Pancreas (tissue), 10 donors: Measurements from ENCODE around the gene TTLL10. TPM values are rescaled to one million over a fixed set of nuclear protein-coding genes. Genes with fewer than 3 reads are reported as not detected.

Source experiments
- ATAC-seq, 4 donors: fragments of 200-7000 bp; cut with Tn5 transposase; one replicate each; pipeline versions ENCODE4 v1.8.0 to v1.9.1; 2020; ENCODE audit warnings: mild to moderate bottlenecking in 4 of 4, moderate library complexity in 4 of 4
- DNase-seq, 6 donors: peaks; one replicate each; pipeline ENCODE4 v3.0.0-alpha.2; 2020
- FAIRE-seq: peaks from 2 replicates; lab custom pipeline; 2012; peaks lifted over from hg19 to GRCh38; lab: Jason Lieb, UNC
- H3K27ac ChIP-seq, 4 donors: fragments of 200-600 bp; sonication (generic); 1 replicate in 3 of 4; 2 replicates in 1 of 4; pipeline versions ENCODE4 v1.5.0 to v1.8.0; 2020
- H3K27me3 ChIP-seq, 4 donors: fragments of 200-600 bp; one replicate each; pipeline ENCODE4 v1.8.0; 2021
- H3K36me3 ChIP-seq, 3 donors: fragments of 200-600 bp; sonication (generic) in 1 of 3; one replicate each; pipeline versions ENCODE4 v1.5.0 to v1.8.0; 2020 to 2021
- H3K4me1 ChIP-seq, 3 donors: fragments of 200-600 bp; one replicate each; pipeline ENCODE4 v1.8.0; 2021
- H3K4me3 ChIP-seq, 4 donors: fragments of 200-600 bp; sonication (generic) in 2 of 4; one replicate each; pipeline versions ENCODE4 v1.5.0 to v1.8.0; 2020 to 2021
- H3K9me3 ChIP-seq, 4 donors: fragments of 200-600 bp; one replicate each; pipeline ENCODE4 v1.8.0; 2021
- CTCF ChIP-seq, 4 donors: fragments of 200-600 bp; sonication (generic) in 3 of 4; IDR thresholded peaks; one replicate each; pipeline versions ENCODE4 v1.5.0 to v1.8.0; 2021; ENCODE audit warnings: antibody characterized with exemption in 4 of 4
- WGBS, 2 donors: extraction: QIAGEN DNeasy Blood & Tissue Kit; methylation state at CpG; one replicate each; pipeline ENCODE4 v1.1.7; 2013; 5-methylcytosine and 5-hydroxymethylcytosine counted together
- intact Hi-C, 3 donors: fragments of 100-400 bp; cut with DNase I; formaldehyde crosslinking; loops; one replicate each; pipeline versions ENCODE4 v1.11.1 to v1.14.2; 2022
- polyA plus RNA-seq, 2 donors: library from polyadenylated mRNA; stranded (reverse); fragments of 200-250 nt; gene quantifications; one replicate each; pipeline ENCODE4 v1.2.3, GENCODE V29; 2013
- total RNA-seq, 6 donors: library from RNA; stranded (reverse); fragmentation: NEBNext Ultra II Directional in 4 of 6; extraction: Animal tissue kit (Norgen Biotek cat#: 25700) in 4 of 6; gene quantifications; one replicate each; pipeline versions ENCODE4 v1.2.1 to v1.2.4, GENCODE V29; 2021 to 2023
- donor health status: healthy with polysubstance abuse.
- donor health status: DM: no; HTN: no; CAD: no; lungs with moderate emphysema.
- donor health status: DM: no; HTN: no; CAD: no.
- donor health status: control.
- donor health status: control.
- donor health status: Bipolar disorder and iron deficiency.
- donor health status: DM: yes; HTN: yes; CAD: no.
- donor health status: DM: no; HTN: no; CAD: no.
- donor health status: DM: no; HTN: no; CAD: no.
- donor health status: DM: yes; HTN: yes; CAD: no.

The TTLL10 gene
- total and polyA plus RNA-seq, 8 donors: 0.20 to 1.6 (median 0.41) TPM; not detected in 1

- intact Hi-C loops: no loop called here
- Histone ChIP-seq H3K36me3 (peaks cover 0 to 47% (median 14%) of the 10 kb centered on the region in 3 donors), H3K4me3 (no peak overlapping the region), H3K27me3 (no peaks in the 10 kb centered on the region), H3K4me1 (no peaks in the 10 kb centered on the region), H3K27ac (no peak overlapping the region), H3K9me3 (no peaks in the 10 kb centered on the region)
- FAIRE-seq (no peak), DNase-seq (no peak), ATAC-seq (no peak)
- 94 to 97% methylated on average over 36 of the region's 36 CpGs for WGBS, 2 donors
- TF ChIP-seq CTCF (IDR thresholded peaks at IDR 0.05): no peak
Observed at GRCh38 chr1:1218524-1219200, 45.0 kb downstream of the TTLL10 start.

GRCh38 chr1:1219341-1219740, 45.7 kb downstream of the TTLL10 start:
- H3K36me3 ChIP-seq: peaks cover 0 to 47% (median 14%) of the 10 kb centered on the region in 3 donors
- no peak for FAIRE-seq
- no peak for ATAC-seq

GRCh38 chr1:1220197-1220596, 46.5 kb downstream of the TTLL10 start:
- Histone ChIP-seq H3K27me3 (no peaks in the 10 kb centered on the region), H3K27ac (no peak overlapping the region), H3K4me3 (no peak overlapping the region), H3K4me1 (no peaks in the 10 kb centered on the region), H3K9me3 (no peaks in the 10 kb centered on the region), H3K36me3 (peaks cover 2 to 47% (median 14%) of the 10 kb centered on the region in 3 donors)
- TF ChIP-seq CTCF (IDR thresholded peaks at IDR 0.05): no peak
- WGBS, 2 donors: 89 to 92% methylated on average over 24 of the region's 24 CpGs
- ATAC-seq: no peak
- DNase-seq: no peak
- no peak for FAIRE-seq
- intact Hi-C loops: no loop called here

More at GRCh38 chr1:1219341-1219740, 45.7 kb downstream of the TTLL10 start:
- TF ChIP-seq CTCF (IDR thresholded peaks at IDR 0.05): no peak
- no peak for DNase-seq
- no peaks in the 10 kb centered on the region for H3K9me3 ChIP-seq
- no peak overlapping the region for H3K27ac ChIP-seq
- intact Hi-C loops: no loop called here
- H3K4me3 ChIP-seq: no peak overlapping the region
- 95 to 98% methylated on average over 20 of the region's 20 CpGs for WGBS, 2 donors
- H3K4me1 ChIP-seq: no peaks in the 10 kb centered on the region
- H3K27me3 ChIP-seq: no peaks in the 10 kb centered on the region

DNA sequence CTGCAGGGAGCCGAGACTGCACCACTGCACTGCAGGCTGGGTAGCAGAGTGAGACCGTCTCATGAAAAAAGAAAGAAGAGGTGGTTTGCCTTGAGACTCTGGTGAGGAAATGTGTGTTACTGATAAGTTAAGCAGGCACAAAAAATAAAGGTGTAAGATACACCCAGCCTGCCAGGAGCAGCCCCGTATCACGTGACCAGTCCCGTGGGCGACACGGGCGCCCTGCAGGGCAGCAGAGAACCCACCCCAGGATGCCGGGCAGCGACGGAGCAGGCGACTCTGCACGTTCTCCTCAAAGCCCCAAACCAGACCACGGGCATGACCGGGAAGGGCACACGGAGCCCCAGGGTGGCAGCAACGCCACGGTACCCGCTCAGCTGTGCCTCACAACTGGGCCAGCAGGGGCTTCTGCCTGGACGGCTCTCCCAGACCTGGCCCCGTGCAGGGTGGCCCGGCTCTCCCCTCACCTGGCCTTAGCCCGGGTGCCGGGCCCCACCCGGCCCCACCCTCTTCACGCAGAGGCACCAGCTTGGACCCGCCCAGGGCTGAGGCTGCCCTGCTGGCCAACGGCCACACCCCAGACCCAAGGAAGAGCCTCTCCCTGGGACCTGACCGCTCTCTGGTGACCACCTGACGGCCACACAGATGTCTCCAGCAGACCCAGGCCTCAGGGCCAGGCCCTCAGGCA, 48.4 kb downstream of the TTLL10 start:
- no peak for FAIRE-seq
- no peaks in the 10 kb centered on the region for H3K9me3 ChIP-seq
- WGBS, 2 donors: 85 to 93% methylated on average over 29 to 30 of the region's 30 CpGs
- H3K27ac ChIP-seq: no peak overlapping the region
- H3K27me3 ChIP-seq: no peaks in the 10 kb centered on the region
- no peak for TF ChIP-seq CTCF (IDR thresholded peaks at IDR 0.05)
- H3K36me3 ChIP-seq: peaks cover 2 to 42% (median 14%) of the 10 kb centered on the region in 3 donors
- no peak overlapping the region for H3K4me3 ChIP-seq
- intact Hi-C loops: no loop called here
- DNase-seq: no peak
- H3K4me1 ChIP-seq: no peaks in the 10 kb centered on the region
- ATAC-seq: no peak
